IMR-90 (cell line): Measurements from ENCODE around the gene KRT7. TPM values are rescaled to one million over a fixed set of nuclear protein-coding genes. Genes with fewer than 3 reads are reported as not detected.

Source experiments
- ATAC-seq: fragments of 200-7000 bp; cut with Tn5 transposase; 2 replicates; pipeline ENCODE4 v1.9.1; 2020; ENCODE audit warnings: low read depth, mild to moderate bottlenecking, moderate library complexity
- BruUV-seq: library from RNA; stranded (reverse); fragments of 400-500 nt; replicated peaks from 2 replicates; lab custom pipeline; 2021; lab: Mats Ljungman, UMichigan
- CTCF ChIA-PET: fragments of 300-600 bp; formaldehyde crosslinking; extraction: SDS; loops from one replicate; lab custom pipeline; 2021; ENCODE audit warnings: antibody characterized with exemption; lab: Yijun Ruan, JAX
- POLR2A ChIA-PET: fragments of 300-600 bp; sonication (Branson Sonifier 250); formaldehyde crosslinking; loops from one replicate; lab custom pipeline; 2022; ENCODE audit warnings: antibody characterized with exemption; ENCODE audit not compliant: unreplicated experiment; lab: Charles Lee
- DNase-seq: peaks from one replicate; pipeline ENCODE4 v3.0.0; 2013
- H2AFZ ChIP-seq: replicated peaks from 2 replicates; pipeline ENCODE3; 2013; ENCODE audit warnings: low read length, mild to moderate bottlenecking; ENCODE audit not compliant: poor library complexity
- H2AK5ac ChIP-seq: 2 replicates; pipeline ENCODE4 v1.6.1; 2013; ENCODE audit warnings: low read depth, low read length, inconsistent platforms
- H2AK9ac ChIP-seq: replicated peaks from 2 replicates; pipeline ENCODE3; 2013; ENCODE audit warnings: mild to moderate bottlenecking, low read depth, low read length, moderate library complexity; ENCODE audit not compliant: poor library complexity
- H2BK120ac ChIP-seq: 2 replicates; pipeline ENCODE4 v1.6.1; 2013; ENCODE audit warnings: low read depth, low read length, inconsistent platforms
- H2BK15ac ChIP-seq: 3 replicates; pipeline ENCODE4 v1.6.1; 2013; ENCODE audit warnings: low read depth, low read length, inconsistent platforms
- H2BK20ac ChIP-seq: 2 replicates; pipeline ENCODE4 v1.6.1; 2013; ENCODE audit warnings: low read depth, mild to moderate bottlenecking, inconsistent platforms, low read length, moderate library complexity
- H2BK5ac ChIP-seq: 2 replicates; pipeline ENCODE4 v1.6.1; 2013; ENCODE audit warnings: mild to moderate bottlenecking, low read depth, low read length, inconsistent platforms; ENCODE audit not compliant: poor library complexity, severe bottlenecking
- H3K14ac ChIP-seq: replicated peaks from 2 replicates; pipeline ENCODE4 v1.6.1; 2013; ENCODE audit warnings: low read depth, low read length, inconsistent platforms
- H3K18ac ChIP-seq: 2 replicates; pipeline ENCODE4 v1.6.1; 2013; ENCODE audit warnings: low read depth, low read length, control low read depth
- H3K23ac ChIP-seq: 2 replicates; pipeline ENCODE4 v1.6.1; 2013; ENCODE audit warnings: low read depth, low read length, inconsistent platforms
- H3K27ac ChIP-seq: 2 replicates; pipeline ENCODE4 v1.5.1; 2013; ENCODE audit warnings: mild to moderate bottlenecking, control low read depth, low read length; ENCODE audit not compliant: insufficient read depth
- H3K27me3 ChIP-seq: 2 replicates; pipeline ENCODE4 v1.6.1; 2013; ENCODE audit warnings: low read length; ENCODE audit not compliant: control insufficient read depth, insufficient read depth
- H3K36me3 ChIP-seq: 2 replicates; pipeline ENCODE4 v1.6.1; 2013; ENCODE audit warnings: low read length, mixed read lengths; ENCODE audit not compliant: control insufficient read depth, insufficient read depth
- H3K4ac ChIP-seq: 2 replicates; pipeline ENCODE4 v1.6.1; 2013; ENCODE audit warnings: low read depth, low read length, inconsistent platforms
- H3K4me1 ChIP-seq: 2 replicates; pipeline ENCODE4 v1.6.1; 2013; ENCODE audit warnings: low read length, mixed read lengths; ENCODE audit not compliant: control insufficient read depth, insufficient read depth
- H3K4me2 ChIP-seq: 2 replicates; pipeline ENCODE4 v1.6.1; 2013; ENCODE audit warnings: low read depth, mild to moderate bottlenecking, control low read depth, low read length, moderate library complexity
- H3K4me3 ChIP-seq: 2 replicates; pipeline ENCODE4 v1.5.1; 2013; ENCODE audit warnings: low read depth, mild to moderate bottlenecking, control low read depth, low read length, moderate library complexity; ENCODE audit not compliant: insufficient read depth
- H3K56ac ChIP-seq: 2 replicates; pipeline ENCODE4 v1.6.1; 2013; ENCODE audit warnings: low read length, inconsistent platforms; ENCODE audit not compliant: insufficient read depth; ENCODE audit errors: extremely low read depth
- H3K79me1 ChIP-seq, 2 experiments: 2 replicates each; pipeline ENCODE4 v1.6.1; 2013; ENCODE audit warnings: low read length in 2 of 2, inconsistent platforms in 1 of 2, low read depth in 1 of 2
- H3K9ac ChIP-seq: 2 replicates; pipeline ENCODE4 v1.6.1; 2013; ENCODE audit warnings: low read depth, low read length, control low read depth
- H3K9me1 ChIP-seq: 2 replicates; pipeline ENCODE4 v1.6.1; 2013; ENCODE audit warnings: low read length, inconsistent platforms; ENCODE audit not compliant: insufficient read depth
- H3K9me3 ChIP-seq: 2 replicates; pipeline ENCODE4 v1.6.1; 2013; ENCODE audit warnings: low read length; ENCODE audit not compliant: control insufficient read depth, insufficient read depth
- H4K20me1 ChIP-seq: 2 replicates; pipeline ENCODE4 v1.6.1; 2013; ENCODE audit warnings: low read length, inconsistent platforms; ENCODE audit not compliant: insufficient read depth
- H4K5ac ChIP-seq: 2 replicates; pipeline ENCODE4 v1.6.1; 2013; ENCODE audit warnings: mild to moderate bottlenecking, low read depth, low read length, control low read depth
- H4K8ac ChIP-seq, 2 experiments: 2 replicates each; pipeline ENCODE4 v1.6.1; 2013; ENCODE audit warnings: low read depth in 2 of 2, low read length in 2 of 2, control low read depth in 1 of 2, inconsistent platforms in 1 of 2
- H4K91ac ChIP-seq: 2 replicates; pipeline ENCODE4 v1.6.1; 2013; ENCODE audit warnings: low read depth, low read length, inconsistent platforms; ENCODE audit not compliant: insufficient read depth
- CTCF ChIP-seq: conservative IDR thresholded peaks from 2 replicates; pipeline ENCODE4 v1.5.1; 2012; ENCODE audit warnings: mild to moderate bottlenecking, low read depth, low read length, improper control_type of control experiment
- ELK1 ChIP-seq: fragments of 150-350 bp; IDR thresholded peaks from 2 replicates; pipeline ENCODE4 v1.6.1; 2016; ENCODE audit warnings: low read depth, mild to moderate bottlenecking, low read length, moderate library complexity, borderline replicate concordance
- WGBS, 2 experiments: methylation state at CpG; one replicate each; pipeline versions ENCODE4 v1.1.5 to v1.1.7; 2013; ENCODE audit warnings: missing lambda C conversion rate in 2 of 2; ENCODE audit not compliant: insufficient read length in 1 of 2; ENCODE audit errors: extremely low coverage in 2 of 2; 5-methylcytosine and 5-hydroxymethylcytosine counted together
- dilution Hi-C: fragments of 300-500 bp; cut with HindIII; formaldehyde crosslinking; loops from one replicate; pipeline ENCODE4 v1.14.3; 2018; ENCODE audit warnings: low sequenced_read_pairs; ENCODE audit not compliant: unreplicated experiment
- in situ Hi-C: fragments of 300-500 bp; cut with MboI; formaldehyde crosslinking; loops from 3 replicates; pipeline ENCODE4 v1.14.3; 2019; ENCODE audit warnings: low sequenced_read_pairs, inconsistent platforms, mixed read lengths
- intact Hi-C: fragments of 100-400 bp; cut with micrococcal nuclease; formaldehyde crosslinking; loops from 2 replicates; pipeline ENCODE4 v1.10.0; 2022
- polyA plus RNA-seq, 3 experiments: library from polyadenylated mRNA; depleted of rRNA; stranded (reverse); fragments of >200 nt; gene quantifications; 2 replicates each; pipeline ENCODE4 v1.2.3, GENCODE V29; 2012; ENCODE audit warnings: low replicate concordance in 1 of 3
- total RNA-seq: library from RNA; depleted of rRNA; stranded (reverse); fragments of >200 nt; gene quantifications from 2 replicates; pipeline ENCODE4 v1.2.3, GENCODE V29; 2012

Gene KRT7
- total and polyA plus RNA-seq, 2 of the 4 experiments (the other 2 are of a cell fraction) = 0.54 to 1.7 TPM

- Histone ChIP-seq H3K56ac (no peak overlapping the region), H4K8ac (no peak overlapping the region), H2BK120ac (no peak overlapping the region), H3K18ac (no peak overlapping the region), H2AK5ac (no peak overlapping the region), H3K23ac (no peak overlapping the region), H2BK15ac (no peak overlapping the region), H3K4me1 (peaks cover 4% of the 10 kb centered on the region), H3K9me3 (peaks cover 2% of the 10 kb centered on the region; the same call in 1 of the 2 replicates), H4K20me1 (no peaks in the 10 kb centered on the region), H3K27me3 (peaks cover 14% of the 10 kb centered on the region), H3K36me3 (no peaks in the 10 kb centered on the region), H4K91ac (no peak overlapping the region), H2BK20ac (no peak overlapping the region), H2BK5ac (no peak overlapping the region), H3K4me3 (no peak overlapping the region), H3K14ac (no peak overlapping the region), H3K9me1 (peaks cover 3% of the 10 kb centered on the region), H2AK9ac (no peak overlapping the region), H3K4me2 (no peak overlapping the region), H4K5ac (no peak overlapping the region), H3K27ac (no peak overlapping the region), H3K9ac (no peak overlapping the region), H3K79me1 (no peaks in the 10 kb centered on the region), H3K4ac (no peak overlapping the region), H2AFZ (no peak overlapping the region)
- DNase-seq (no peak), ATAC-seq (no peak)
- BruUV-seq = no TSS peak
- POLR2A ChIA-PET = no interaction called here
- CTCF ChIA-PET = interaction anchor here (3.3 kb wide), 1 partner anchor 13 kb away, joined by 14 read pairs; no protein-coding TSS in a partner anchor
- no peak for TF ChIP-seq CTCF
- TF ChIP-seq ELK1 = no peak
- WGBS, 2 experiments = 40% methylated on average over 2 of the region's 2 CpGs; no CpG with 5 or more reads in 1 of the 2 experiments
- intact Hi-C loops = no loop called here
- dilution Hi-C loops = no loop called here
- in situ Hi-C loops = no loop called here
These were observed 33.5 kb downstream of the KRT7 start for GRCh38 chr12:52266514-52266913.
